SU-DHL-6 (cell line): Measurements from ENCODE around the gene B3GNT9.

Source experiments
- H2AFZ ChIP-seq: fragments of 200-600 bp; sonication (generic); 2 replicates; pipeline ENCODE4 v1.6.1; 2014; ENCODE audit warnings: low read depth, mild to moderate bottlenecking, moderate library complexity, mixed read lengths, antibody characterized with exemption, low read length; ENCODE audit not compliant: severe bottlenecking
- H3F3A ChIP-seq: fragments of 200-600 bp; shearing (Covaris generic); 2 replicates; pipeline ENCODE4 v1.6.0; 2016; ENCODE audit warnings: antibody characterized with exemption, mild to moderate bottlenecking; ENCODE audit not compliant: insufficient read depth
- H3K27ac ChIP-seq: fragments of 200-600 bp; sonication (generic); 2 replicates; pipeline ENCODE4 v1.5.1; 2016; ENCODE audit warnings: low read depth, mild to moderate bottlenecking, low read length, moderate library complexity, mixed read lengths
- H3K27me3 ChIP-seq: fragments of 200-600 bp; sonication (generic), shearing (Covaris generic); 2 replicates; pipeline ENCODE4 v1.6.0; 2014; ENCODE audit warnings: mild to moderate bottlenecking, low read length
- H3K36me3 ChIP-seq: fragments of 200-600 bp; sonication (generic); 2 replicates; pipeline ENCODE4 v1.6.1; 2014; ENCODE audit warnings: mild to moderate bottlenecking, low read length, mixed read lengths
- H3K4me2 ChIP-seq: fragments of 300-600, 200-600 bp; shearing (Covaris generic), sonication (generic); 2 replicates; pipeline ENCODE4 v1.6.0; 2014; ENCODE audit warnings: low read length, low read depth, mild to moderate bottlenecking; ENCODE audit not compliant: poor library complexity, severe bottlenecking
- H3K4me3 ChIP-seq: fragments of 200-600 bp; sonication (generic); 2 replicates; pipeline ENCODE4 v1.5.1; 2014; ENCODE audit warnings: antibody characterized with exemption, low read length, mild to moderate bottlenecking, mixed read lengths; ENCODE audit not compliant: insufficient read depth, poor library complexity, severe bottlenecking
- H3K79me2 ChIP-seq: fragments of 200-600 bp; sonication (generic); 2 replicates; pipeline ENCODE4 v1.6.1; 2014; ENCODE audit warnings: mild to moderate bottlenecking, low read length, moderate library complexity; ENCODE audit not compliant: insufficient read depth
- H3K9ac ChIP-seq: fragments of 200-600 bp; sonication (generic); 2 replicates; pipeline ENCODE4 v1.7.0; 2014; ENCODE audit warnings: mild to moderate bottlenecking, low read length
- H3K9me2 ChIP-seq: fragments of 200-600 bp; sonication (generic); replicated peaks from 2 replicates; pipeline ENCODE4 v1.6.1; 2014; ENCODE audit warnings: low read length; ENCODE audit not compliant: insufficient read depth
- H3K9me3 ChIP-seq: fragments of 200-600 bp; sonication (generic); 2 replicates; pipeline ENCODE4 v1.6.1; 2014; ENCODE audit warnings: low read length, mixed read lengths; ENCODE audit not compliant: insufficient read depth
- H4K20me1 ChIP-seq: fragments of 200-600 bp; sonication (generic); 2 replicates; pipeline ENCODE4 v1.6.1; 2014; ENCODE audit warnings: low read depth, mild to moderate bottlenecking, antibody characterized with exemption, low read length, moderate library complexity, mixed read lengths
- EZH2phosphoT487 ChIP-seq: fragments of 200-600 bp; sonication (generic), shearing (Covaris generic); conservative IDR thresholded peaks from 2 replicates; pipeline ENCODE4 v1.6.1; 2018; ENCODE audit warnings: mild to moderate bottlenecking, antibody characterized with exemption, low read length, moderate library complexity, mixed read lengths
- TF ChIP-seq, protein P1 (sequence below): fragments of 200-600 bp; sonication (generic); IDR thresholded peaks from one replicate; pipeline ENCODE4 v1.5.1; 2017; ENCODE audit warnings: antibody characterized with exemption, mild to moderate bottlenecking, low read length, moderate library complexity; ENCODE audit not compliant: insufficient read depth, poor library complexity, severe bottlenecking

The B3GNT9 gene

DNA sequence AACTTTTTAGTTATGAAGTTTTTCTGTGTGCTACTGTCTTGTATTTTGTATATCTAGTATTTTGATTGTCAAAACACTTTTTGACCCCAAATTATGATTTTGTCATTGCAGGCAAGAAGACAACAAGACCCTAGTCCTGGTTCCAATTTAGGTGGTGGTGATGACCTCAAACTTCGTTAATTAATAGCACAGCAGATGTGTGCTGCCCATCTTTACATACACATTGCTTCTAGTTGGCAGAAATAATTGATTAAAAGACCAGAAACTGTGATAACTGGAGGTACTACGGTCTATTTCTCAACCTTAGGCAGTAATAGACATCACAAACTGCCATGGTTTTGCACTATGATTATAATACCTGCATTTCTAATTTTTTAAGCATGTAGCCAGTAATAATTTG, 52.2 kb downstream of the B3GNT9 start:
- H3K27me3 ChIP-seq: no peaks in the 10 kb centered on the region
- 0 out of 2 replicates have a peak, but pooled peaks cover 8% of the 10 kb centered on the region for H3F3A ChIP-seq
- TF ChIP-seq EZH2phosphoT487: no peak
- TF ChIP-seq, protein P1, sequence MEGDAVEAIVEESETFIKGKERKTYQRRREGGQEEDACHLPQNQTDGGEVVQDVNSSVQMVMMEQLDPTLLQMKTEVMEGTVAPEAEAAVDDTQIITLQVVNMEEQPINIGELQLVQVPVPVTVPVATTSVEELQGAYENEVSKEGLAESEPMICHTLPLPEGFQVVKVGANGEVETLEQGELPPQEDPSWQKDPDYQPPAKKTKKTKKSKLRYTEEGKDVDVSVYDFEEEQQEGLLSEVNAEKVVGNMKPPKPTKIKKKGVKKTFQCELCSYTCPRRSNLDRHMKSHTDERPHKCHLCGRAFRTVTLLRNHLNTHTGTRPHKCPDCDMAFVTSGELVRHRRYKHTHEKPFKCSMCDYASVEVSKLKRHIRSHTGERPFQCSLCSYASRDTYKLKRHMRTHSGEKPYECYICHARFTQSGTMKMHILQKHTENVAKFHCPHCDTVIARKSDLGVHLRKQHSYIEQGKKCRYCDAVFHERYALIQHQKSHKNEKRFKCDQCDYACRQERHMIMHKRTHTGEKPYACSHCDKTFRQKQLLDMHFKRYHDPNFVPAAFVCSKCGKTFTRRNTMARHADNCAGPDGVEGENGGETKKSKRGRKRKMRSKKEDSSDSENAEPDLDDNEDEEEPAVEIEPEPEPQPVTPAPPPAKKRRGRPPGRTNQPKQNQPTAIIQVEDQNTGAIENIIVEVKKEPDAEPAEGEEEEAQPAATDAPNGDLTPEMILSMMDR: no peak
- no peak overlapping the region for H3K9ac ChIP-seq
- H3K9me2 ChIP-seq: no peaks in the 10 kb centered on the region
- H3K27ac ChIP-seq: no peak overlapping the region
- H3K4me2 ChIP-seq: no peak overlapping the region
- peaks cover 11% of the 10 kb centered on the region; the same call in 1 of the 2 replicates for H3K79me2 ChIP-seq
- H2AFZ ChIP-seq: no peak overlapping the region
- no peaks in the 10 kb centered on the region; the same call in 1 of the 2 replicates for H4K20me1 ChIP-seq
- H3K36me3 ChIP-seq: peaks cover 6% of the 10 kb centered on the region; the same call in 1 of the 2 replicates
- H3K4me3 ChIP-seq: no peak overlapping the region
- no peaks in the 10 kb centered on the region for H3K9me3 ChIP-seq
